Measurements from ENCODE around the gene DDX50.

DNA sequence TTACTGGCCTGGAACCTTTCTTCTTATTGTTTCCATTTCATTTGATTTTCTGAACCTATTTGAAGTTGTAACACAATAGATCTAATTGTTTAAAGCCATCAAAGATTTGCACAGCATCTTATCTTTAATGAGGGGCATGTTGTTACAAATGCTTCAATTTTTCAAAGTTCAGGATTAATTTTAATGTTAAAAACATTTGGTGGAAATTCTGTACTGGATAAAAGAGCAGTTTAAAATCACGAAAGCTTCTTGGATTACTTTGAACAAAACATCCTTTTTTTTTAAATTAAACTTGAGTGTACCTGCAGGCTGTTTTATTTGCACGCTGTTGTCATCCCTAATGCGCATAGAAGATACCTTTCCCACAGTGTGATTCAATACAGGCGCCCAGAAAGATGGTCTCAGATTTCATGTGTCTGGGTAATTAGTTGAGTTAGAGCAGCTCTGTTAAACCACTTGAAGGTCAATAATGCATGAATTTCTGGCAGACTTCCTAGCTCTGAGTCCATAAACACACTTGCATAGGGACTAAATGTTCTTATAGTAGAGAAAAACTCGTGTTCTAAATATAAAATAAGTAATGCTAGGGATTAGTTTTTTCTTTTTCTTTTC is 29.3 kb upstream of the DDX50 start:
- TF ChIP-seq HDAC2 (IDR thresholded peaks at IDR 0.05): no peak
- TF ChIP-seq, protein P1, sequence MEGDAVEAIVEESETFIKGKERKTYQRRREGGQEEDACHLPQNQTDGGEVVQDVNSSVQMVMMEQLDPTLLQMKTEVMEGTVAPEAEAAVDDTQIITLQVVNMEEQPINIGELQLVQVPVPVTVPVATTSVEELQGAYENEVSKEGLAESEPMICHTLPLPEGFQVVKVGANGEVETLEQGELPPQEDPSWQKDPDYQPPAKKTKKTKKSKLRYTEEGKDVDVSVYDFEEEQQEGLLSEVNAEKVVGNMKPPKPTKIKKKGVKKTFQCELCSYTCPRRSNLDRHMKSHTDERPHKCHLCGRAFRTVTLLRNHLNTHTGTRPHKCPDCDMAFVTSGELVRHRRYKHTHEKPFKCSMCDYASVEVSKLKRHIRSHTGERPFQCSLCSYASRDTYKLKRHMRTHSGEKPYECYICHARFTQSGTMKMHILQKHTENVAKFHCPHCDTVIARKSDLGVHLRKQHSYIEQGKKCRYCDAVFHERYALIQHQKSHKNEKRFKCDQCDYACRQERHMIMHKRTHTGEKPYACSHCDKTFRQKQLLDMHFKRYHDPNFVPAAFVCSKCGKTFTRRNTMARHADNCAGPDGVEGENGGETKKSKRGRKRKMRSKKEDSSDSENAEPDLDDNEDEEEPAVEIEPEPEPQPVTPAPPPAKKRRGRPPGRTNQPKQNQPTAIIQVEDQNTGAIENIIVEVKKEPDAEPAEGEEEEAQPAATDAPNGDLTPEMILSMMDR (IDR thresholded peaks at IDR 0.05): no peak

Data from A549 (cell line).